ENCODE data around the gene GOLGA6L9. TPM values are rescaled to one million over a fixed set of nuclear protein-coding genes. Genes with fewer than 3 reads are reported as not detected.
"Not testable (repeated sequence)": the region's sequence is repeated elsewhere in the genome, so short reads cannot be mapped to it uniquely, and the experiment has no call there.

GOLGA6L9 gene
- total RNA-seq, 1 donor from 2014 or later = 13.0 TPM

DNA sequence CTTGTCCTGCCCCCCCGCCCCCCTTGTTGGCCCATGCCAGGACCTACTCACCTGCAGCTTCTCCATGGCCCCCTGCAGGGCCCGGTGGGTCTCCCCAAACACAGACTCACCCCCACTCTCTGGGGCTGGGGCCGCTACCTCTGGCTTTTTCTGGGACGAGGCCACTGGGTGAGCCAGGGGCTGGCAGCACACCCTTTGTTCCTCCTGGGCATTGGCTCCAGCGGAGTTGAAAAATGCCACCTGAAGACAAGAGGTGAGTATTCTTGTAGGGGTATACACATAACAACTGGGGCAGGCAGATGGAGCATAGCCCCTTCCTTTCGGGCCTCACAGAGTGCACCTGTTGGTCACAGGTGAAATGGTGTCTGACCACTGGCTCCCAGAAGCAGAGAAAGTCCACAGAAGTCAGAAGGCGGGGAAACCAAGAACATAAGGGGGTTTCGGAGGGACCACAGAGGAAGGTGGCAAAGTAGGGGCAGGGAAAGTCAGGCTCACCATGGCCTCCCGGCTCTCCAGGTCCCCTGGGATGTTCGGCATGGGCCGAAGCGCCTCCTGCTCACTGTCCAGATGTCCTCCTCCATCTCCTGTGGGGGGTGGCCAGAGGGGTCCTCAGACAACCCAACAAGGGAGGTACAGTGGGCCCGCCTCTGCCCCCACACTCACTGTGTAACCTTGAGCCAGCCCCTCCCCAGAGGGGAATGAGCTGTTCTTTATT is 47.9 kb downstream of the GOLGA6L9 start:
- H3K4me3 ChIP-seq; H3K9me3 ChIP-seq (ENCODE audit: low read depth); H3K27ac ChIP-seq; H3K79me2 ChIP-seq (ENCODE audit: low read depth); H4K20me1 ChIP-seq (ENCODE audit: low read depth); H3K4me1 Mint-ChIP-seq; H3K27me3 ChIP-seq; H3K36me3 Mint-ChIP-seq; H3K9me3 Mint-ChIP-seq; H3K36me3 ChIP-seq; DNase-seq (ENCODE audit: low spot score); H2AFZ ChIP-seq (replicated peaks); H3K27me3 Mint-ChIP-seq (ENCODE audit: insufficient read depth, low read depth); H3K4me1 ChIP-seq; H3K9ac ChIP-seq; H3K4me3 Mint-ChIP-seq; H3F3A ChIP-seq (ENCODE audit: low read depth); H3K4me2 ChIP-seq: not testable (repeated sequence)
- H3K27ac Mint-ChIP-seq = peak overlapping the region; percentile 92

Small RNAs within 50 kb of the gene (small RNA-seq; reads per million reads assigned to genes)
- gene AC245033.3 = not detected

Other genes starting within 250 kb of the GOLGA6L9 start
- gene EFL1, start 167.1 kb upstream of the GOLGA6L9 start, total RNA-seq (ENCODE audit: low replicate concordance) = 30.1 and 42.4 TPM in 2 replicates
- 0.06 and 1.4 TPM in 2 replicates for gene SAXO2, start 167.0 kb upstream of the GOLGA6L9 start, total RNA-seq (ENCODE audit: low replicate concordance)
- gene GOLGA6L10, start 80.3 kb upstream of the GOLGA6L9 start, total RNA-seq (ENCODE audit: low replicate concordance) = 1.3 and 2.2 TPM in 2 replicates
- 3,589 and 4,695 TPM in 2 replicates for gene RPS17, start 110.6 kb downstream of the GOLGA6L9 start, total RNA-seq (ENCODE audit: low replicate concordance)
- 2.1 and 5.8 TPM in 2 replicates for gene CPEB1, start 217.5 kb downstream of the GOLGA6L9 start, total RNA-seq (ENCODE audit: low replicate concordance)

Measured in neural progenitor cell (in vitro differentiated cells).